Thyroid gland (tissue), 4 donors: ENCODE data around the gene C5. TPM values are rescaled to one million over a fixed set of nuclear protein-coding genes. Genes with fewer than 3 reads are reported as not detected.

Source experiments
- DNase-seq, 2 donors: peaks; one replicate each; pipeline ENCODE4 v3.0.0-alpha.2; 2019
- H3K27ac ChIP-seq, 3 donors: fragments of 200-600 bp; sonication (generic); 1 replicate in 2 of 3; 2 replicates in 1 of 3; pipeline ENCODE4 v1.5.1; 2016 to 2019; ENCODE audit warnings: mild to moderate bottlenecking in 1 of 3, moderate library complexity in 1 of 3
- H3K27me3 ChIP-seq: fragments of 200-600 bp; sonication (generic); one replicate; pipeline ENCODE4 v1.5.1; 2019
- H3K36me3 ChIP-seq, 2 donors: fragments of 200-600 bp; sonication (generic); one replicate each; pipeline ENCODE4 v1.5.1; 2016 to 2019
- H3K4me1 ChIP-seq, 2 donors: fragments of 200-600 bp; sonication (generic); one replicate each; pipeline ENCODE4 v1.5.1; 2017 to 2019
- H3K4me3 ChIP-seq, 3 donors: fragments of 200-600 bp; sonication (generic); replicated peaks in 1 of 3; 1 replicate in 2 of 3; 2 replicates in 1 of 3; pipeline ENCODE4 v1.5.1; 2016; ENCODE audit warnings: mild to moderate bottlenecking in 1 of 3
- H3K9me3 ChIP-seq: fragments of 200-600 bp; sonication (generic); one replicate; pipeline ENCODE4 v1.5.1; 2017
- CTCF ChIP-seq, 6 experiments: fragments of 200-600 bp in 3 of 6; fragments of 450-650 bp in 3 of 6; sonication (generic) in 3 of 6; IDR thresholded peaks; one replicate each; pipeline ENCODE4 v1.5.1; 2016 to 2019; ENCODE audit warnings: antibody characterized with exemption in 6 of 6, mild to moderate bottlenecking in 2 of 6, inconsistent platforms in 1 of 6, moderate library complexity in 1 of 6
- POLR2A ChIP-seq, 2 donors: fragments of 450-650 bp; IDR thresholded peaks; one replicate each; pipeline ENCODE4 v1.6.1; 2017; ENCODE audit warnings: antibody characterized with exemption in 2 of 2, mild to moderate bottlenecking in 2 of 2, moderate library complexity in 1 of 2
- WGBS, 2 donors: methylation state at CpG; one replicate each; pipeline ENCODE4 v1.1.5; 2017; 5-methylcytosine and 5-hydroxymethylcytosine counted together
- intact Hi-C: fragments of 100-400 bp; cut with DNase I; formaldehyde crosslinking; loops from one replicate; pipeline ENCODE4 v1.15.1; 2023
- total RNA-seq, 4 donors: library from RNA; depleted of rRNA; stranded (reverse); fragments of >200 nt; gene quantifications; one replicate each; pipeline ENCODE4 v1.2.3, GENCODE V29; 2016

The C5 gene
- total RNA-seq, 4 donors from 2014 or later = 1.7 to 3.4 (median 2.8) TPM

GRCh38 chr9:121066850-121067249 lies 16.8 kb upstream of the C5 start:
- no peak for TF ChIP-seq CTCF (IDR thresholded peaks at IDR 0.05)
- no peak for TF ChIP-seq POLR2A (IDR thresholded peaks at IDR 0.05)
- Histone ChIP-seq H3K9me3 (no peaks in the 10 kb centered on the region), H3K27me3 (no peaks in the 10 kb centered on the region), H3K4me1 (no peaks in the 10 kb centered on the region), H3K27ac (no peak overlapping the region), H3K4me3 (no peak overlapping the region), H3K36me3 (no peaks in the 10 kb centered on the region)
- no peak for DNase-seq
- intact Hi-C loops = no loop called here
- 100% methylated on average over 1 of the region's 1 CpG for WGBS, 2 donors

- H3K36me3 ChIP-seq = no peaks in the 10 kb centered on the region
- peak in 5 of 6 experiments; percentile 31 to 78 (median 76) for TF ChIP-seq CTCF (IDR thresholded peaks at IDR 0.05)
- no peak for TF ChIP-seq POLR2A (IDR thresholded peaks at IDR 0.05)
- peak; percentile 19 to 23 for DNase-seq
- H3K4me1 ChIP-seq = no peaks in the 10 kb centered on the region
- intact Hi-C loops = loop anchor here (5.0 kb wide), 1 partner anchor 303 kb away; no protein-coding TSS in a partner anchor
- 21 to 24% methylated on average over 6 of the region's 6 CpGs for WGBS, 2 donors
- no peak overlapping the region for H3K4me3 ChIP-seq
- H3K9me3 ChIP-seq = no peaks in the 10 kb centered on the region
- H3K27ac ChIP-seq = no peak overlapping the region
- no peaks in the 10 kb centered on the region for H3K27me3 ChIP-seq
Measured at GRCh38 chr9:121059998-121060636, 10.0 kb upstream of the C5 start.

- 87 to 93% methylated on average over 6 of the region's 6 CpGs for WGBS, 2 donors
Measured at GRCh38 chr9:121059513-121059912, 9.4 kb upstream of the C5 start.

GRCh38 chr9:121057821-121058220 lies 7.7 kb upstream of the C5 start:
- TF ChIP-seq CTCF (IDR thresholded peaks at IDR 0.05) = no peak
- TF ChIP-seq POLR2A (IDR thresholded peaks at IDR 0.05) = no peak
- Histone ChIP-seq H3K4me3 (no peak overlapping the region), H3K9me3 (no peaks in the 10 kb centered on the region), H3K27me3 (no peaks in the 10 kb centered on the region), H3K4me1 (no peaks in the 10 kb centered on the region), H3K36me3 (no peaks in the 10 kb centered on the region), H3K27ac (no peak overlapping the region)
- no peak for DNase-seq
- whole genome bisulfite sequencing, 2 donors = 87 to 88% methylated on average over 5 of the region's 5 CpGs
- intact Hi-C loops = no loop called here

More at GRCh38 chr9:121059513-121059912, 9.4 kb upstream of the C5 start:
- no peaks in the 10 kb centered on the region for H3K36me3 ChIP-seq
- no peak overlapping the region for H3K27ac ChIP-seq
- no peaks in the 10 kb centered on the region for H3K9me3 ChIP-seq
- no peak overlapping the region for H3K4me3 ChIP-seq
- H3K27me3 ChIP-seq = no peaks in the 10 kb centered on the region
- intact Hi-C loops = no loop called here
- TF ChIP-seq POLR2A (IDR thresholded peaks at IDR 0.05) (no peak), CTCF (IDR thresholded peaks at IDR 0.05) (no peak)
- no peaks in the 10 kb centered on the region for H3K4me1 ChIP-seq
- DNase-seq = no peak

GRCh38 chr9:121055642-121056143 lies 5.6 kb upstream of the C5 start:
- Histone ChIP-seq H3K9me3 (no peaks in the 10 kb centered on the region), H3K27me3 (no peaks in the 10 kb centered on the region), H3K36me3 (no peaks in the 10 kb centered on the region), H3K4me1 (no peaks in the 10 kb centered on the region), H3K4me3 (no peak overlapping the region), H3K27ac (no peak overlapping the region)
- WGBS, 2 donors = 83 to 100% methylated on average over 2 of the region's 2 CpGs
- intact Hi-C loops = no loop called here
- TF ChIP-seq CTCF (IDR thresholded peaks at IDR 0.05) = peak in 1 of 6 experiments; percentile 19
- TF ChIP-seq POLR2A (IDR thresholded peaks at IDR 0.05) = no peak
- no peak for DNase-seq
